SK-N-SH (cell line): ENCODE data around the gene SLC41A3. TPM values are rescaled to one million over a fixed set of nuclear protein-coding genes. Genes with fewer than 3 reads are reported as not detected.

ENCODE experiments used
- CTCF ChIA-PET: fragments of 300-600, 350-600 bp; formaldehyde crosslinking; extraction: SDS; loops from one replicate; lab custom pipeline; 2021; lab: Yijun Ruan, JAX
- POLR2A ChIA-PET: fragments of 350-600 bp; sonication (Branson Sonifier 250); formaldehyde crosslinking; extraction: SDS; loops from one replicate; lab custom pipeline; 2020; ENCODE audit warnings: antibody characterized with exemption, inconsistent platforms; lab: Yijun Ruan, JAX
- DNase-seq: peaks from one replicate; pipeline ENCODE4 v3.0.0; 2012
- H2AFZ ChIP-seq: fragments of 200-600 bp; sonication (generic); 2 replicates; pipeline ENCODE4 v1.8.1; 2016; ENCODE audit warnings: antibody characterized with exemption, mild to moderate bottlenecking, low read depth
- H3F3A ChIP-seq: fragments of 200-600 bp; sonication (generic); replicated peaks from 2 replicates; pipeline ENCODE3; 2016; ENCODE audit warnings: antibody characterized with exemption, mild to moderate bottlenecking; ENCODE audit not compliant: insufficient read depth
- H3K27ac ChIP-seq, 2 experiments: fragments of 200-500 bp in 1 of 2; fragments of 200-600 bp in 1 of 2; sonication (Bioruptor generic) in 1 of 2; sonication (generic), shearing (Covaris generic) in 1 of 2; 2 replicates each; pipeline versions ENCODE4 v1.5.1 to v1.6.1; 2014 to 2016; ENCODE audit warnings: low read depth in 2 of 2, inconsistent platforms in 1 of 2, low read length in 1 of 2, mild to moderate bottlenecking in 1 of 2, mixed read lengths in 1 of 2
- H3K27me3 ChIP-seq: fragments of 200-600 bp; sonication (generic), shearing (Covaris generic); 2 replicates; pipeline ENCODE4 v1.6.1; 2016; ENCODE audit warnings: mixed run types; ENCODE audit not compliant: insufficient read depth
- H3K36me3 ChIP-seq, 2 experiments: fragments of 200-500 bp in 1 of 2; fragments of 200-600 bp in 1 of 2; sonication (Bioruptor generic) in 1 of 2; sonication (generic) in 1 of 2; replicated peaks in 1 of 2; 2 replicates each; pipeline versions ENCODE3 to v1.5.1; 2014 to 2016; ENCODE audit warnings: low read length in 1 of 2, mild to moderate bottlenecking in 1 of 2; ENCODE audit not compliant: insufficient read depth in 2 of 2, control insufficient read depth in 1 of 2
- H3K4me1 ChIP-seq, 2 experiments: fragments of 200-500 bp in 1 of 2; fragments of 200-600 bp in 1 of 2; sonication (Bioruptor generic) in 1 of 2; sonication (generic), shearing (Covaris generic) in 1 of 2; 2 replicates each; pipeline versions ENCODE4 v1.5.1 to v1.6.1; 2014 to 2016; ENCODE audit warnings: low read depth in 1 of 2, low read length in 1 of 2, mixed run types in 1 of 2; ENCODE audit not compliant: insufficient read depth in 2 of 2, control insufficient read depth in 1 of 2
- H3K4me2 ChIP-seq: fragments of 200-600 bp; sonication (generic), shearing (Covaris generic); 2 replicates; pipeline ENCODE4 v1.6.1; 2017; ENCODE audit warnings: mixed run types
- H3K4me3 ChIP-seq, 2 experiments: fragments of 200-500 bp in 1 of 2; fragments of 200-600 bp in 1 of 2; sonication (Bioruptor generic) in 1 of 2; sonication (generic), shearing (Covaris generic) in 1 of 2; 2 replicates each; pipeline versions ENCODE4 v1.5.1 to v1.8.1; 2014 to 2016; ENCODE audit warnings: low read depth in 2 of 2, inconsistent platforms in 1 of 2, low read length in 1 of 2, mild to moderate bottlenecking in 1 of 2, mixed read lengths in 1 of 2, moderate library complexity in 1 of 2
- H3K79me2 ChIP-seq: fragments of 200-600 bp; sonication (generic); 2 replicates; pipeline ENCODE4 v1.8.1; 2017; ENCODE audit warnings: mild to moderate bottlenecking; ENCODE audit not compliant: insufficient read depth
- H3K9ac ChIP-seq: fragments of 200-600 bp; sonication (generic); 2 replicates; pipeline ENCODE4 v1.6.1; 2017; ENCODE audit warnings: mixed run types
- H3K9me2 ChIP-seq: fragments of 200-600 bp; sonication (generic); 2 replicates; pipeline ENCODE4 v1.6.1; 2017; ENCODE audit warnings: mixed run types
- H3K9me3 ChIP-seq: fragments of 200-600 bp; sonication (generic); 2 replicates; pipeline ENCODE4 v1.6.1; 2017; ENCODE audit warnings: mixed run types, mild to moderate bottlenecking, moderate library complexity
- H4K20me1 ChIP-seq: fragments of 200-600 bp; sonication (generic); 2 replicates; pipeline ENCODE4 v1.6.1; 2017; ENCODE audit warnings: mild to moderate bottlenecking, mixed run types; ENCODE audit not compliant: insufficient read depth
- FOXM1 ChIP-seq: IDR thresholded peaks from 2 replicates; pipeline ENCODE4 v1.4.0; 2012; ENCODE audit warnings: low read depth, mild to moderate bottlenecking
- GABPA ChIP-seq: IDR thresholded peaks from 2 replicates; pipeline ENCODE4 v1.4.0; 2012; ENCODE audit warnings: low read depth, mild to moderate bottlenecking
- GATA2 ChIP-seq: sonication (generic); formaldehyde crosslinking; IDR thresholded peaks from 2 replicates; pipeline ENCODE4 v1.5.0; 2020; ENCODE audit warnings: mild to moderate bottlenecking, missing genetic modification reagents
- MEF2A ChIP-seq: IDR thresholded peaks from 2 replicates; pipeline ENCODE4 v1.4.0; 2012; ENCODE audit warnings: low read depth, borderline replicate concordance
- NRF1 ChIP-seq: IDR thresholded peaks from 2 replicates; pipeline ENCODE4 v1.6.1; 2012; ENCODE audit warnings: low read depth, mild to moderate bottlenecking, low read length
- PBX3 ChIP-seq: IDR thresholded peaks from 2 replicates; pipeline ENCODE4; 2012
- POLR2AphosphoS5 ChIP-seq: IDR thresholded peaks from 2 replicates; pipeline ENCODE4 v1.6.1; 2012; ENCODE audit warnings: low read depth, low read length
- RCOR1 ChIP-seq: fragments of 150-350 bp; IDR thresholded peaks from 2 replicates; pipeline ENCODE4 v1.6.1; 2017; ENCODE audit warnings: antibody characterized with exemption, low read length
- RFX5 ChIP-seq: IDR thresholded peaks from 2 replicates; pipeline ENCODE4 v1.6.1; 2012; ENCODE audit warnings: mild to moderate bottlenecking, improper control_type of control experiment, low read length
- TAF1 ChIP-seq: IDR thresholded peaks from 2 replicates; pipeline ENCODE4 v1.6.1; 2012; ENCODE audit warnings: low read depth, mild to moderate bottlenecking, low read length, moderate library complexity, borderline replicate concordance
- USF1 ChIP-seq: IDR thresholded peaks from 2 replicates; pipeline ENCODE4 v1.4.0; 2012; ENCODE audit warnings: low read depth, borderline replicate concordance
- YY1 ChIP-seq: IDR thresholded peaks from 2 replicates; pipeline ENCODE4 v1.4.0; 2012; ENCODE audit warnings: low read depth, mild to moderate bottlenecking
- WGBS: methylation state at CpG from one replicate; pipeline ENCODE4 v1.1.6; 2017; ENCODE audit warnings: low lambda C conversion rate; 5-methylcytosine and 5-hydroxymethylcytosine counted together
- polyA plus RNA-seq, 3 experiments: library from polyadenylated mRNA; depleted of rRNA; stranded (reverse); fragments of >200 nt; gene quantifications; 2 replicates each; pipeline ENCODE4 v1.2.3, GENCODE V29; 2012
- TF ChIP-seq, protein P1 (sequence below): fragments of 200-600 bp; sonication (generic); IDR thresholded peaks from 2 replicates; pipeline ENCODE4 v1.6.1; 2017; ENCODE audit warnings: antibody characterized with exemption, mild to moderate bottlenecking, moderate library complexity
- TF ChIP-seq, protein P2 (sequence below): IDR thresholded peaks from 2 replicates; pipeline ENCODE4 v1.4.0; 2012; ENCODE audit warnings: low read depth, borderline replicate concordance

SLC41A3 gene
- polyA plus RNA-seq, 1 of the 3 experiments (the other 2 are of a cell fraction) = 53.4 TPM

GRCh38 chr3:126050050-126050392 lies 33.9 kb downstream of the SLC41A3 start:
- POLR2A ChIA-PET = no interaction called here

DNA sequence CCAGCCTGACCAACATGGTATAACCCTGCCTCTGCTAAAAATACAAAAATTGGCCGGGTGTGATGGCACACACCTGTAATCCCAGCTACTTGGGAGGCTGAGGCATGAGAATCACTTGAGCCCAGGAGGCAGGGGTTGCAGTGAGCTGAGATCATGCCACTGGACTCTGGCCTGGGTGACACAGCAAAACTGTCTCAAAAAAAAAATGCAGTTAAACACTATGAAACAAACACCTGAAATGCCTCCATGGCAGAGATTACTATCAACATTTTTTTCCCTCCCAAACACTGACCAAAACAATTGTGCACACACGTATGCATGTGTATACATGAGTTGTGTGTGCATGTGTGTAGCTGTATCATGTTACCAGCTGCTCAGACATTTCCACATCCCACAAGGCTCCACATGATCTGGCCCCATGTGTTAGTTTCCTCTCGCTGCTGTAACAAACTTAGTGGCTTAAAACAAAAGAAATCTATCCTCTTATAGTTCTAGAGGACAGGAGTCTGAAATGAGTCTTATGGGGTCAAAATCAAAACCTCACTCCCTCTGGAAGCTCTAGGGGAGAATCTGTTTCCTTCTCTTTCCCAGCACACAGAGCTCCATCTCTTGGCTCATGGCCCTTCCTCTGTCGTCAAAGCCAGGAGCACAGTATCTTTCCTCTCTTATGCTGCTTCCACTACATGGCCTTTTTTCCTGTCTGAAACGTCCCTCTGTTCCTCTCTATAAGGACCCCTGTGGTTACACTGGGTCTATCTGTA lies 34.5 kb downstream of the SLC41A3 start:
- H3K9ac ChIP-seq = no peak overlapping the region
- POLR2A ChIA-PET = no interaction called here
- H3K4me3 ChIP-seq = no peak overlapping the region
- H3K36me3 ChIP-seq = peaks cover 0 to 5% of the 10 kb centered on the region in 2 experiments
- H4K20me1 ChIP-seq = no peaks in the 10 kb centered on the region
- CTCF ChIA-PET = no interaction called here
- TF ChIP-seq YY1 = no peak
- TF ChIP-seq GABPA = no peak
- no peak for TF ChIP-seq RCOR1
- TF ChIP-seq MEF2A = no peak
- no peak for TF ChIP-seq FOXM1
- TF ChIP-seq, protein P1, sequence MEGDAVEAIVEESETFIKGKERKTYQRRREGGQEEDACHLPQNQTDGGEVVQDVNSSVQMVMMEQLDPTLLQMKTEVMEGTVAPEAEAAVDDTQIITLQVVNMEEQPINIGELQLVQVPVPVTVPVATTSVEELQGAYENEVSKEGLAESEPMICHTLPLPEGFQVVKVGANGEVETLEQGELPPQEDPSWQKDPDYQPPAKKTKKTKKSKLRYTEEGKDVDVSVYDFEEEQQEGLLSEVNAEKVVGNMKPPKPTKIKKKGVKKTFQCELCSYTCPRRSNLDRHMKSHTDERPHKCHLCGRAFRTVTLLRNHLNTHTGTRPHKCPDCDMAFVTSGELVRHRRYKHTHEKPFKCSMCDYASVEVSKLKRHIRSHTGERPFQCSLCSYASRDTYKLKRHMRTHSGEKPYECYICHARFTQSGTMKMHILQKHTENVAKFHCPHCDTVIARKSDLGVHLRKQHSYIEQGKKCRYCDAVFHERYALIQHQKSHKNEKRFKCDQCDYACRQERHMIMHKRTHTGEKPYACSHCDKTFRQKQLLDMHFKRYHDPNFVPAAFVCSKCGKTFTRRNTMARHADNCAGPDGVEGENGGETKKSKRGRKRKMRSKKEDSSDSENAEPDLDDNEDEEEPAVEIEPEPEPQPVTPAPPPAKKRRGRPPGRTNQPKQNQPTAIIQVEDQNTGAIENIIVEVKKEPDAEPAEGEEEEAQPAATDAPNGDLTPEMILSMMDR = no peak
- no peak for TF ChIP-seq RFX5
- TF ChIP-seq PBX3 = no peak
- no peak for TF ChIP-seq USF1
- no peak for TF ChIP-seq NRF1
- no peaks in the 10 kb centered on the region for H3K9me3 ChIP-seq
- WGBS = 73% methylated on average over 5 of the region's 5 CpGs
- no peaks in the 10 kb centered on the region for H3K4me1 ChIP-seq
- DNase-seq = no peak
- H3K27ac ChIP-seq = no peak overlapping the region
- no peak overlapping the region for H3K4me2 ChIP-seq
- H3K27me3 ChIP-seq = no peaks in the 10 kb centered on the region
- no peaks in the 10 kb centered on the region for H3F3A ChIP-seq
- H3K9me2 ChIP-seq = no peaks in the 10 kb centered on the region
- H2AFZ ChIP-seq = no peak overlapping the region
- no peaks in the 10 kb centered on the region for H3K79me2 ChIP-seq

More at GRCh38 chr3:126050050-126050392, 33.9 kb downstream of the SLC41A3 start:
- Histone ChIP-seq H3K27me3 (no peaks in the 10 kb centered on the region), H3K79me2 (no peaks in the 10 kb centered on the region), H3K36me3 (peaks cover 0 to 5% of the 10 kb centered on the region in 2 experiments), H3K9ac (no peak overlapping the region), H3K9me2 (no peaks in the 10 kb centered on the region), H3K27ac (no peak overlapping the region), H3K4me3 (no peak overlapping the region), H3K9me3 (no peaks in the 10 kb centered on the region), H3K4me2 (no peak overlapping the region), H3K4me1 (no peaks in the 10 kb centered on the region), H2AFZ (no peak overlapping the region), H3F3A (no peaks in the 10 kb centered on the region), H4K20me1 (no peaks in the 10 kb centered on the region)
- 87% methylated on average over 3 of the region's 3 CpGs for WGBS
- CTCF ChIA-PET = no interaction called here
- TF ChIP-seq TAF1 = no peak
- TF ChIP-seq GATA2 (CRISPR knock-in tag) = no peak
- no peak for TF ChIP-seq FOXM1
- no peak for TF ChIP-seq PBX3
- no peak for TF ChIP-seq POLR2AphosphoS5
- TF ChIP-seq MEF2A = no peak
- TF ChIP-seq, protein P2, sequence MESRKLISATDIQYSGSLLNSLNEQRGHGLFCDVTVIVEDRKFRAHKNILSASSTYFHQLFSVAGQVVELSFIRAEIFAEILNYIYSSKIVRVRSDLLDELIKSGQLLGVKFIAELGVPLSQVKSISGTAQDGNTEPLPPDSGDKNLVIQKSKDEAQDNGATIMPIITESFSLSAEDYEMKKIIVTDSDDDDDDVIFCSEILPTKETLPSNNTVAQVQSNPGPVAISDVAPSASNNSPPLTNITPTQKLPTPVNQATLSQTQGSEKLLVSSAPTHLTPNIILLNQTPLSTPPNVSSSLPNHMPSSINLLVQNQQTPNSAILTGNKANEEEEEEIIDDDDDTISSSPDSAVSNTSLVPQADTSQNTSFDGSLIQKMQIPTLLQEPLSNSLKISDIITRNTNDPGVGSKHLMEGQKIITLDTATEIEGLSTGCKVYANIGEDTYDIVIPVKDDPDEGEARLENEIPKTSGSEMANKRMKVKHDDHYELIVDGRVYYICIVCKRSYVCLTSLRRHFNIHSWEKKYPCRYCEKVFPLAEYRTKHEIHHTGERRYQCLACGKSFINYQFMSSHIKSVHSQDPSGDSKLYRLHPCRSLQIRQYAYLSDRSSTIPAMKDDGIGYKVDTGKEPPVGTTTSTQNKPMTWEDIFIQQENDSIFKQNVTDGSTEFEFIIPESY = no peak
- TF ChIP-seq, all 33 proteins: peak for 0
- no peak for DNase-seq
